ENCODE data around the gene SERINC5.
"Not testable (repeated sequence)": the region's sequence is repeated elsewhere in the genome, so short reads cannot be mapped to it uniquely, and the experiment has no call there.

SERINC5 gene

GRCh38 chr5:80255811-80256712 lies at the start of gene SERINC5:
TSS of gene SERINC5 (minus strand) at chr5:80256048. CDS start at chr5:80255922, 126 bp downstream.
- peak; percentile 7 for DNase-seq

- no peak for DNase-seq
Measured at GRCh38 chr5:80302636-80303035, 46.8 kb upstream of the SERINC5 start.

- not testable (repeated sequence) for DNase-seq
Measured at GRCh38 chr5:80301342-80301741, 45.5 kb upstream of the SERINC5 start.

GRCh38 chr5:80300796-80301195 lies 44.9 kb upstream of the SERINC5 start:
- DNase-seq: not testable (repeated sequence)

- no peak for DNase-seq
Measured at GRCh38 chr5:80300125-80300524, 44.3 kb upstream of the SERINC5 start.

- no peak for DNase-seq
Measured at GRCh38 chr5:80299601-80300000, 43.8 kb upstream of the SERINC5 start.

- no peak for DNase-seq
Measured at GRCh38 chr5:80296121-80296520, 40.3 kb upstream of the SERINC5 start.

GRCh38 chr5:80291761-80292160 lies 35.9 kb upstream of the SERINC5 start:
- DNase-seq: no peak

- no peak for DNase-seq
Measured at GRCh38 chr5:80289320-80289719, 33.5 kb upstream of the SERINC5 start.

GRCh38 chr5:80288177-80288576 lies 32.3 kb upstream of the SERINC5 start:
- DNase-seq: no peak

GRCh38 chr5:80284720-80285119 lies 28.9 kb upstream of the SERINC5 start:
- DNase-seq: no peak

GRCh38 chr5:80283360-80283759 lies 27.5 kb upstream of the SERINC5 start:
- no peak for DNase-seq

- DNase-seq: no peak
Measured at GRCh38 chr5:80282054-80282453, 26.2 kb upstream of the SERINC5 start.

GRCh38 chr5:80277191-80277590 lies 21.3 kb upstream of the SERINC5 start:
- no peak for DNase-seq

GRCh38 chr5:80276186-80276585 lies 20.3 kb upstream of the SERINC5 start:
- no peak for DNase-seq

- DNase-seq: no peak
Measured at GRCh38 chr5:80275347-80275746, 19.5 kb upstream of the SERINC5 start.

GRCh38 chr5:80270543-80270942 lies 14.7 kb upstream of the SERINC5 start:
- not testable (repeated sequence) for DNase-seq

- DNase-seq: no peak
Measured at GRCh38 chr5:80269991-80270438, 14.2 kb upstream of the SERINC5 start.

- no peak for DNase-seq
Measured at GRCh38 chr5:80268916-80269315, 13.1 kb upstream of the SERINC5 start.

- DNase-seq: no peak
Measured at GRCh38 chr5:80266566-80266965, 10.7 kb upstream of the SERINC5 start.

- no peak for DNase-seq
Measured at GRCh38 chr5:80260461-80260860, 4.6 kb upstream of the SERINC5 start.

GRCh38 chr5:80259511-80260203 lies 3.8 kb upstream of the SERINC5 start:
- no peak for DNase-seq

- no peak for DNase-seq
Measured at GRCh38 chr5:80255431-80255810, 427 bp downstream of the SERINC5 start.

Measured in NCI-H524 treated with DMSO at 0.1 percent for 48 hours (cell line).